Mesendoderm (in vitro differentiated cells): Measurements from ENCODE around the gene EHD1.

Experiments used
- DNase-seq: peaks from one replicate; pipeline ENCODE4 v3.0.0; 2013
- H2AK5ac ChIP-seq: 2 replicates; pipeline ENCODE4 v1.6.1; 2013; ENCODE audit warnings: low read length, inconsistent platforms
- H2BK120ac ChIP-seq: 2 replicates; pipeline ENCODE4 v1.6.1; 2013; ENCODE audit warnings: low read depth, mild to moderate bottlenecking, low read length, moderate library complexity, mixed read lengths
- H2BK15ac ChIP-seq: replicated peaks from 2 replicates; pipeline ENCODE4 v1.6.1; 2013; ENCODE audit warnings: low read depth, mild to moderate bottlenecking, moderate library complexity
- H2BK5ac ChIP-seq: 2 replicates; pipeline ENCODE4 v1.6.1; 2013; ENCODE audit warnings: low read length, inconsistent platforms
- H3K18ac ChIP-seq: 2 replicates; pipeline ENCODE4 v1.6.1; 2013; ENCODE audit warnings: mild to moderate bottlenecking, low read length, mixed read lengths
- H3K23ac ChIP-seq: one replicate; pipeline ENCODE4 v1.6.1; 2013; ENCODE audit warnings: low read length
- H3K27ac ChIP-seq: 2 replicates; pipeline ENCODE4 v1.5.1; 2013; ENCODE audit warnings: low read depth, mild to moderate bottlenecking, inconsistent platforms, low read length, moderate library complexity
- H3K27me3 ChIP-seq: 2 replicates; pipeline ENCODE4 v1.6.1; 2013; ENCODE audit warnings: low read length, control low read depth, mild to moderate bottlenecking, inconsistent platforms; ENCODE audit not compliant: insufficient read depth, poor library complexity
- H3K36me3 ChIP-seq: 2 replicates; pipeline ENCODE4 v1.6.1; 2013; ENCODE audit warnings: low read length, inconsistent platforms; ENCODE audit not compliant: control insufficient read depth, insufficient read depth
- H3K4ac ChIP-seq: one replicate; pipeline ENCODE4 v1.6.1; 2013; ENCODE audit warnings: low read depth, mild to moderate bottlenecking, low read length, moderate library complexity
- H3K4me1 ChIP-seq: 2 replicates; pipeline ENCODE4 v1.6.1; 2013; ENCODE audit warnings: low read depth, low read length, inconsistent platforms; ENCODE audit not compliant: control insufficient read depth
- H3K4me2 ChIP-seq: 2 replicates; pipeline ENCODE4 v1.6.1; 2013; ENCODE audit warnings: low read length
- H3K4me3 ChIP-seq: 2 replicates; pipeline ENCODE4 v1.5.1; 2013; ENCODE audit warnings: mild to moderate bottlenecking, low read length
- H3K56ac ChIP-seq: one replicate; pipeline ENCODE4 v1.6.1; 2013; ENCODE audit warnings: low read length
- H3K79me1 ChIP-seq: 2 replicates; pipeline ENCODE4 v1.6.1; 2013; ENCODE audit warnings: low read length, inconsistent platforms
- H3K79me2 ChIP-seq: 2 replicates; pipeline ENCODE4 v1.6.1; 2013; ENCODE audit warnings: mild to moderate bottlenecking, low read length; ENCODE audit not compliant: control insufficient read depth, insufficient read depth
- H3K9ac ChIP-seq: 2 replicates; pipeline ENCODE4 v1.6.1; 2013; ENCODE audit warnings: low read length, inconsistent platforms
- H4K5ac ChIP-seq: one replicate; pipeline ENCODE4 v1.6.1; 2013; ENCODE audit warnings: low read length
- H4K8ac ChIP-seq: one replicate; pipeline ENCODE4 v1.6.1; 2013; ENCODE audit warnings: low read depth, mild to moderate bottlenecking, control low read depth, low read length, moderate library complexity
- WGBS: extraction: QIAGEN DNeasy Blood & Tissue Kit; methylation state at CpG from one replicate; pipeline ENCODE4 v1.1.7; 2013; ENCODE audit warnings: low lambda C conversion rate, missing lambda C conversion rate; ENCODE audit not compliant: insufficient coverage; ENCODE audit errors: extremely low coverage; 5-methylcytosine and 5-hydroxymethylcytosine counted together

Gene EHD1

GRCh38 chr11:64853709-64854108 is 24.7 kb downstream of the EHD1 start:
- DNase-seq, result no peak
- Histone ChIP-seq H3K23ac (no peak overlapping the region), H3K27ac (no peak overlapping the region), H2BK15ac (no peak overlapping the region), H3K56ac (no peak overlapping the region), H3K79me2 (no peaks in the 10 kb centered on the region), H3K27me3 (no peaks in the 10 kb centered on the region), H3K4me1 (no peaks in the 10 kb centered on the region), H3K4me2 (no peak overlapping the region), H3K4ac (no peak overlapping the region), H3K79me1 (no peaks in the 10 kb centered on the region), H4K5ac (no peak overlapping the region), H2BK120ac (no peak overlapping the region), H3K4me3 (no peak overlapping the region), H3K9ac (no peak overlapping the region), H4K8ac (no peak overlapping the region), H2BK5ac (no peak overlapping the region), H3K18ac (no peak overlapping the region), H3K36me3 (no peaks in the 10 kb centered on the region), H2AK5ac (no peak overlapping the region)
- WGBS, result no CpG with 5 or more reads among the region's 27 CpGs

- no peak overlapping the region for H3K27ac ChIP-seq
- no peak overlapping the region for H3K4me2 ChIP-seq
- H2BK120ac ChIP-seq, result no peak overlapping the region
- no peaks in the 10 kb centered on the region for H3K79me1 ChIP-seq
- H4K5ac ChIP-seq, result no peak overlapping the region
- no peak overlapping the region for H3K23ac ChIP-seq
- H3K4me3 ChIP-seq, result no peak overlapping the region
- no peak overlapping the region for H2BK5ac ChIP-seq
- H3K79me2 ChIP-seq, result no peaks in the 10 kb centered on the region
- no peaks in the 10 kb centered on the region for H3K36me3 ChIP-seq
- no peak overlapping the region for H3K56ac ChIP-seq
- H2AK5ac ChIP-seq, result no peak overlapping the region
- no peak overlapping the region for H4K8ac ChIP-seq
- no peak for DNase-seq
- no CpG with 5 or more reads among the region's 24 CpGs for WGBS
- H2BK15ac ChIP-seq, result no peak overlapping the region
- H3K4ac ChIP-seq, result no peak overlapping the region
- no peaks in the 10 kb centered on the region for H3K27me3 ChIP-seq
- H3K18ac ChIP-seq, result no peak overlapping the region
- no peaks in the 10 kb centered on the region for H3K4me1 ChIP-seq
- H3K9ac ChIP-seq, result no peak overlapping the region
These were observed 25.5 kb downstream of the EHD1 start for GRCh38 chr11:64852804-64853509.

DNA sequence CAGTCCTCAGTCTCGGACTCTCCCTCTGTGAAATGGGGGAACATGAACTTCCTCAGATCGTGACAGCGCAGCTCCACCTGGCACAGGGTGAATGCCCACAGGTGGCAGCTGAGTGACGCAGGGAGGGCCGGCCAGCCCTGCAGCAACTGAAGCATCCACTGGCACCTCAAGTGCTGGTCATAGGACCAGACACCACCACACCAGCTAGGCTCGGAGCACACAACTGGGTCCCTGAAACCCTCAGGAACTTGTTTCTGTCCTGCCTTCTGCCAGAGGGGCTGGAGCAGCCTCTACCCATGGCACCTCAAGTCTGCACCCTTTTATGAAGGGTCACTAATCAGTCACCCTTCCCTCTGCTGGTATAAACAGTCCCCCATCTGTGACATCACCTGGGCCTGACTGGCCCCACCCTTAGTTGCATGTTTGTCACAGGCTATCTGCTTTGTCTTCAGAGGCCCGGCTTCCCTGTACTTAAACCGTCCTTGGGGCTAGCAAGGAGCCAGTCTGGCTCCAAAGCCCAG is 26.5 kb downstream of the EHD1 start:
- Histone ChIP-seq H2BK120ac (no peak overlapping the region), H3K27me3 (no peaks in the 10 kb centered on the region), H2BK15ac (no peak overlapping the region), H3K36me3 (no peaks in the 10 kb centered on the region), H4K8ac (no peak overlapping the region), H3K18ac (no peak overlapping the region), H4K5ac (no peak overlapping the region), H3K4me3 (no peak overlapping the region), H3K9ac (no peak overlapping the region), H2BK5ac (no peak overlapping the region), H3K56ac (no peak overlapping the region), H3K23ac (no peak overlapping the region), H3K27ac (no peak overlapping the region), H3K4me1 (no peaks in the 10 kb centered on the region), H3K79me1 (no peaks in the 10 kb centered on the region), H3K79me2 (no peaks in the 10 kb centered on the region), H2AK5ac (no peak overlapping the region), H3K4ac (no peak overlapping the region), H3K4me2 (no peak overlapping the region)
- no peak for DNase-seq
- WGBS, result no CpG with 5 or more reads among the region's 8 CpGs

GRCh38 chr11:64850979-64851567 is 27.3 kb downstream of the EHD1 start:
- H2BK15ac ChIP-seq, result no peak overlapping the region
- no peaks in the 10 kb centered on the region for H3K79me1 ChIP-seq
- DNase-seq, result no peak
- no peak overlapping the region for H3K56ac ChIP-seq
- H3K27ac ChIP-seq, result no peak overlapping the region
- no peak overlapping the region for H3K23ac ChIP-seq
- H3K4me3 ChIP-seq, result no peak overlapping the region
- H3K4ac ChIP-seq, result no peak overlapping the region
- no peaks in the 10 kb centered on the region for H3K36me3 ChIP-seq
- no CpG with 5 or more reads among the region's 13 CpGs for WGBS
- H3K4me2 ChIP-seq, result no peak overlapping the region
- H3K27me3 ChIP-seq, result no peaks in the 10 kb centered on the region
- H4K8ac ChIP-seq, result no peak overlapping the region
- no peak overlapping the region for H2AK5ac ChIP-seq
- H2BK120ac ChIP-seq, result no peak overlapping the region
- no peak overlapping the region for H2BK5ac ChIP-seq
- H3K4me1 ChIP-seq, result no peaks in the 10 kb centered on the region
- no peak overlapping the region for H3K18ac ChIP-seq
- no peak overlapping the region for H4K5ac ChIP-seq
- no peak overlapping the region for H3K9ac ChIP-seq
- H3K79me2 ChIP-seq, result no peaks in the 10 kb centered on the region

DNA sequence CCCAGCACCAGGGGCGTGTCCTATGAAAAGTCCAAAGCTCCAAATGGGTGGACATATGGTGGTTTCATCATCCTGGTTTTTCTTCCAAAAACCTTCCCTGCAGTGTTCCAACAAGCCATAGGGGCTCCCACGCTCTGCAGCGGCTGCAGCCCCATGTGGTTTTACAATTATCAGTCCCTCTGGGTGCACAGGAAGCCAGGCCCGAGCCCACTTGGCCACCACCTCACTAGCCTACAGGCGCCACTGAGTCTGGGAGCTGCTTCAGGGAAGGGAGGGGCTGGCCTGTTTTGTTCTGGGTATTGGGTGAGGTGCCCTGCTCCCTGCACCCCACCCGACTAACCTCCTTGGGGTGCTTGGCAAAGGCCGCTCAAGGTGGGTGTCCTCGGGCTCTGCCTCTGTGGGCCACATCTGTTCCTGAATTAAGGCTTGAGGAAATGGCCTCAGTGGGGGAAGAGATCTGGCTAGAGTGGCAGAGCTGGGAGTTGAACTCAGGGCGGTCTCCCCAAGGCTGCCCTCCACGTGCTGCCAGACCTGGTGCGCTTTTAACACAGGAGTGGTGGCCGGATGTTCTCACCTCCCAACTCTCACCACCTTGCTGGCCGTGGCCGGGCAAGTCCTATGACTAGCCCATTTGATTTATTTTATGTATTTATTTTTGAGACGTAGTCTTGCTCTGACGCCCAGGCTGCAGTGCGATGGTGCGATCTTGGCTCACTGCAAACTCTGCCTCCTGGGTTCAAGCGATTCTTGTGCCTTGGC is 28.6 kb downstream of the EHD1 start:
- H3K79me2 ChIP-seq, result no peaks in the 10 kb centered on the region

More for the DNA sequence above, 28.6 kb downstream of the EHD1 start:
- H3K4ac ChIP-seq, result no peak overlapping the region
- H3K23ac ChIP-seq, result no peak overlapping the region
- H2BK15ac ChIP-seq, result no peak overlapping the region
- no peak overlapping the region for H4K5ac ChIP-seq
- H3K9ac ChIP-seq, result no peak overlapping the region
- H3K27ac ChIP-seq, result no peak overlapping the region
- no peaks in the 10 kb centered on the region for H3K4me1 ChIP-seq
- H2BK120ac ChIP-seq, result no peak overlapping the region
- H3K4me2 ChIP-seq, result no peak overlapping the region
- no peak for DNase-seq
- H3K36me3 ChIP-seq, result no peaks in the 10 kb centered on the region
- WGBS, result no CpG with 5 or more reads among the region's 19 CpGs
- no peak overlapping the region for H3K56ac ChIP-seq
- no peak overlapping the region for H3K4me3 ChIP-seq
- H3K18ac ChIP-seq, result no peak overlapping the region
- H2BK5ac ChIP-seq, result no peak overlapping the region
- H3K79me1 ChIP-seq, result no peaks in the 10 kb centered on the region
- no peaks in the 10 kb centered on the region for H3K27me3 ChIP-seq
- no peak overlapping the region for H4K8ac ChIP-seq
- H2AK5ac ChIP-seq, result no peak overlapping the region
